Esophagus mucosa (tissue), 1 donor: ENCODE data around the gene HCAR1. TPM values are rescaled to one million over a fixed set of nuclear protein-coding genes. Genes with fewer than 3 reads are reported as not detected.
"Not testable (repeated sequence)": the region's sequence is repeated elsewhere in the genome, so short reads cannot be mapped to it uniquely, and the experiment has no call there.

Source experiments
- ATAC-seq: fragments of 200-7000 bp; cut with Tn5 transposase; one replicate; pipeline ENCODE4 v1.9.1; 2020
- total RNA-seq: library from RNA; stranded (reverse); gene quantifications from one replicate; pipeline ENCODE4 v1.2.4, GENCODE V29; 2023
- donor health status: DM: yes; HTN: yes; CAD: no.

The HCAR1 gene
- total RNA-seq = 0.08 TPM

GRCh38 chr12:122730215-122731014 is at the start of gene HCAR1:
Gene HCAR1, minus strand, starts transcription at chr12:122730844. Its CDS starts 505 bp downstream, at chr12:122730339.
- no peak for ATAC-seq

DNA sequence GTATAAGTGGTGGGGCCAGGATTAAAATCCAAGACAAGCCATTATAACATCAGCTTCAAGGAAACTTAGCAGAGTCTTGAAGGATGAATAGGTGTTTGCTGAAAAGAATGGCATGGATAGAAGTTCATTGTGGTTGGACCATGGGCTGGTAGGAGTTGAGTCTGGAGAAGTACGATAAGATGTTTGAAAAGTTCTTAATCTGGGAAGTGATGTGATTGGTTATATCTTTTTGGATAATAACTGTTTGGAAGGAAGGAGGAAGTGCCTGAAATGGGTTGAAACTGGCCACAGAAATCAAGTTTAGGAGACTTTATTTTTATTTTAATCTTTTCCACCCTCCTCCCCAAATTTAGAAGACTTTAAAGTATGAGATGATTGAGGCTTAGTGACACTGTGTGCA is 26.9 kb upstream of the HCAR1 start:
- no peak for ATAC-seq

- ATAC-seq = no peak
Measured at GRCh38 chr12:122754790-122755189, 24.1 kb upstream of the HCAR1 start.

DNA sequence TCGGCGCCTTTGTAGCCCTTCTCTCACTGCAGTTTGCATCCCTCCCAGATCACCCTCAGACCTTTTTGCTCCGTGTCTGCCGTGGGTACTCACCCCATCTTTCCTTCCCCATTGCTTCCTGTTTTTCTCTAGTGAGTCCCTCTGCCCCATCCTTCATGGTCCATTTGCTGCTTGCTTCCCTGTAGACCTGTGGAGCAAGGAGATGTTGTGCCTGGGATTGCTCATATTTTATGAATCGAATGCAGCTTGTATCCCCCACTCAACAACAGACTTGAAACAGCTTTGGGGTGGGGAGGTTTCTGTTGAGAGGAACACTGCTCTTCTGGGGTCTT is 22.6 kb upstream of the HCAR1 start:
- ATAC-seq = no peak

- peak; percentile 97 for ATAC-seq
Measured at GRCh38 chr12:122752464-122753318, 22.0 kb upstream of the HCAR1 start, which contains the start of gene DENR. Gene DENR, plus strand, starts transcription at chr12:122752824. Its CDS starts 878 bp downstream, at chr12:122753702.

- not testable (repeated sequence) for ATAC-seq
Measured at GRCh38 chr12:122750781-122751515, 20.3 kb upstream of the HCAR1 start.

GRCh38 chr12:122749569-122750332 is 19.1 kb upstream of the HCAR1 start:
- no peak for ATAC-seq

DNA sequence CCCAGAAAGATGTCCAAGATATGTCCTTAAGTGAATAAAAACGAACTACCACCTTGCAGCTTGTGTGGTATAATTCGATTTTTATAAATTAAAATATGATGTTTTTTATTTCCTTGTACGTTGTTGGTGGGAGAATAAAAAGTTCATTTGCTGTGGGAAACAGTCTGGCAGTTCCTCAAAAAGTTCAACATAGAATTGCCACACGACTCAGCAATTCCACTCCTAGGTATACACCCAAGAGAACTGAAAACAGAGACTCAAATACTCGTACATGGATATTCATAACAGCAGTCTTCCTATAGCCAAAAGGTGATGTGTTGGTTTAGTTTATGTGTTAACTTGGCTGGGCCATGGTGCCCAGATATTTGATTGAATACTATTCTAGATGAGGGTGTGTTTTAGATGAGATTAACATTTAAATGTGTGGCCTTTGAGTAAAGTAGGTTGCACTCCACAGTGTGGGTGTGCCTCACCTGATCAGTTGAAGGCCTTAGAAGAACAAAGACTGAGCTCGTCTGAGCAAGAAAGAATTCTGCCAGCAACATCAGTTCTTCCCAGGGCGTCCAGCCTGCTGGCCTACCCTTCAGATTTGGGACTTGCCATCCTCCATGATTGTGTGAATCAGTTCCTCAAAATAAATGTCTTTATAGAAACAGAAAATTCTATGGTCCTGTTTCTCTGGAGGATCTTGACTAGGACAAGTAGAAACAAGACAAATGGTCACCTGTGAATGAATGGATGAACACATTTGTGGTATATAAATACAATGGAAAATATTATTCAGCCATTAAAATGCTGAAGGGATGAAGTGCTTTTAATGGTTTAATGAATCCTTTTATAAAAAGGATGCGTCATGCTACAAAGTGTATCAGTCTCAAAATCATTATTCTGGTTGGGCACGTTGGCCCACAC is 16.8 kb upstream of the HCAR1 start:
- peak; percentile 43 for ATAC-seq

DNA sequence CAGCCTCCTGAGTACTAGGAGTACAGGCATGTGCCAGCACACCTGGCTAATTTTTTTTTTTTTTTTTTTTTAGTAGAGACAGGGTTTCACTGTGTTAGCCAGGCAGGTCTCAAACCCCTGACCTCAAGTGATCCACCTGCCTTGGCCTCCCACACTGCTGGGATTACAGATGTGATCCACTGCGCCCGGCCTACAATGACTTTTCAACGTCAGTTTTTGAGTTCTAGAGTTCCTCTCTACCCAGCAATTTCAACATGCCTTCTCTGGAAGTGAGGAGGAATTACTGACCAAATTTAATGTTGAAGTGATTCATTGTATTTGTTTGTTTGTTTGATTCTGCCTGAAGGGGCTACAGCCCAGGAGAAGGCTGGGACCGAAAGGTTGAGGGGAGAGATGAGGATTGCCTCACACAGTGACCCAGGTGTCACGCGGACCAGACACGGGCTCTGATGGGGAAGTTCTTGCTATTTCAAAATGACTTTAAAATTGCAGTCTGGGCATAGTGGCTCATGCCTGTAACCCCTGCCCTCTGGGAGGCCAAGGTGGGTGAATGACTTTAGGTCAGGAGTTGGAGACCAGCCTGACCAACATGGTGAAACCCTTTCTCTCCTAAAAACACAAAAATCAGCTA is 13.4 kb upstream of the HCAR1 start:
- ATAC-seq = no peak

DNA sequence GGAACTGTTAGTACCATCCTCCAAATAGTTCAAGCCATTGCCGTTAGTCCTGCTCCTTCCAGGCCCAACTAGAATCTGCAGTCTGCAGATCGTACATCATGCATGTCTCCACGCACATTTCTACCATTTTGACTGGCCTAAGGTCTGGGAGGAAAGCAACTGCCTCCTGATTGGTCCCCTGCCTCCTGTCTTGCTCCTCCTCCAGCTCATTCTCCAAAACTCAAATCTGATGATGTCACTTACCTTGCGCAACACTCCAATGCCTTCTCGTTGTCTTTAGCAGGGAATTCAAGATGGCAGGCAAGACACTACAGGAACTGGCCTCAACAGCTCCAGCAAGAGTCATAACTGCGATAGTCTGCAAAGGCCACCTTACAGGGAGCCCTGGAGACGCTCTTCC is 9.7 kb upstream of the HCAR1 start:
- peak; percentile 25 for ATAC-seq

DNA sequence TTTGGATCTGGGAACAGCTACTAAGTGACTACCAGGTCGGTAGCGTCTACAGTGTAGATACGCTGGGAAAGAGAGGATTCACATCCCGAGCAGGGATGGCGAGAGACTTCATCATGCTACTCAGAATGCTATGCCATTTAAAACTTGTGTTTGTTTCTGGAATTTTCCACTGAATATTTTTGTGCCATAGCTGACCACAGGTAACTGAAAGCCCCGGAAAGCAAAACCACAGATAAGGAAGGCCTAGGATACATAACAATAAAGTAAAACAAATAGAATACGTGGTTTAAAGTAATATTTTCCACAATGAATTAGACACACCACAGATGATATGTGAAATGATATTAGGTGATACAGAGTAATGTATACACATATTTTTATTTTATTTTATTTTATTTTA is 7.9 kb upstream of the HCAR1 start:
- no peak for ATAC-seq

DNA sequence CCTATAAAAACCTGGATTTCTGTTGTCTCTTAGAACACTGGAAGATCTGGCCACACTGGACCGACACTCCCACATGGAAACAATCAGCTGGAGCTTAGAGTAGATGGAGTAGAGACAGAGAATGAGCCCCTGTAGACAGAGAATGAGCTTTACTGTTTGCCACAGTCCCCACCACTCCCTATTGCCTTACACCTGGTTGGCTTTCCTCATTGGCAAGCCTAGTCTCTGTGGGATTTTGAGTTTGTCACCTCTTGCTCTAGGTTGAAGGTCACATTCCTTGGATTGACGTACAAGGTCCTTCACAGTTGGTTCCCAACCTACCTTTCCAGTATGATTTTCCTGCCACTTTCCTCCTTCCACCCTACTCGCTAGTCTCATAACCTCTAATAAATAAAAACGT is 2.0 kb upstream of the HCAR1 start:
- peak; percentile 29 for ATAC-seq

- peak; percentile 50 for ATAC-seq
Measured at GRCh38 chr12:122732170-122732569, 1.5 kb upstream of the HCAR1 start.

DNA sequence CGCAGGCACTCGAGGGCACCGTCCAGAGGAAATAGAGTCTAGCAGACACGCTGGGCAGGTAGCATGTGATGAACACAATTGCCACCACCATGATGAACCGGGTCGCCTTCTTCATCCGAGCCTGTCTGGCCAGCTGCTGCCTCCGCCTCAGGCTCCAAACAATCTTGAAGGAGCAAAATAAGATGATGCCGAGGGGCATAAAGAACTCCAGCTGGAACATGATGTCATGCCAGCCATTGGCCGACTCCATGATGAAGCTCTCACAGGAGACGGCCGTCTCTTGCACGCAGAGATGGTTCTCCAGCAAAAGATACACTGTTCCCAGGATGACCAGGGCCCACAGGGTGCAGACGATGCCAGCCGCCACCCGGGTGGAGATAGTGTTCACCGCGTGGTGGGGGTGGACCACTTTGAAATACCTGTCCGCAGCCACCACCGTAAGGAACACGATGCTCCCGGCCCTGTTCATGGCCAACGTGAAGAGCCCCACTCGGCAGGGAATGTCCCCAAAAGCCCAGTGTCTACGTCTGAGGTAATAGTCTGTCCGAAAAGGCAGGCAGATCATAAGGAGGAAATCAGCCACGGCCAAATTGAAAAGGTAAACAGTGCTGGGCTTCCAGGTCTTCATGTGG is 945 bp downstream of the HCAR1 start:
- ATAC-seq = no peak

DNA sequence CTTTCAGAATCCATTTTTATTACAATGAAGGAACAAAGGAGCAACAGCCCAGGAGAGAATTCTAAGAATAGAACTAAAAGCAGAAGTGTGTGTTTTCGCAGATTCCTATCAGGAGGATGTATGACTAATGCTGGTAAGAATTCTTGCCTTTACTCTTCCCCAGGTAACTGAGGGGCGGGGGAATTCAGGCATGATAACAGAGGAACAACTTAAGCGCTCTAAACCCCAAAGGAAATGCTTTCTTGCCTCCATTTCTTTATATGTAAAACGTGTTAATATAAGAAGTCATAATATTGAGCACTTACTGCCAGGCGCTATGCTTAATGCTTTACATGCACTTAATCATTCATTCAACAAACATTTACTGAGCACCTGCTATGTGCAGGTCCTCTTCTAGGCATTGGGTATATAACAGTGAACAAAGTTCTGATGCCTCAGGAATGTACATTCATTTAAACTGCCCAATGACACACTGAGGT is 4.5 kb downstream of the HCAR1 start:
- ATAC-seq = no peak

GRCh38 chr12:122725452-122726079 is 5.1 kb downstream of the HCAR1 start:
- ATAC-seq = no peak

DNA sequence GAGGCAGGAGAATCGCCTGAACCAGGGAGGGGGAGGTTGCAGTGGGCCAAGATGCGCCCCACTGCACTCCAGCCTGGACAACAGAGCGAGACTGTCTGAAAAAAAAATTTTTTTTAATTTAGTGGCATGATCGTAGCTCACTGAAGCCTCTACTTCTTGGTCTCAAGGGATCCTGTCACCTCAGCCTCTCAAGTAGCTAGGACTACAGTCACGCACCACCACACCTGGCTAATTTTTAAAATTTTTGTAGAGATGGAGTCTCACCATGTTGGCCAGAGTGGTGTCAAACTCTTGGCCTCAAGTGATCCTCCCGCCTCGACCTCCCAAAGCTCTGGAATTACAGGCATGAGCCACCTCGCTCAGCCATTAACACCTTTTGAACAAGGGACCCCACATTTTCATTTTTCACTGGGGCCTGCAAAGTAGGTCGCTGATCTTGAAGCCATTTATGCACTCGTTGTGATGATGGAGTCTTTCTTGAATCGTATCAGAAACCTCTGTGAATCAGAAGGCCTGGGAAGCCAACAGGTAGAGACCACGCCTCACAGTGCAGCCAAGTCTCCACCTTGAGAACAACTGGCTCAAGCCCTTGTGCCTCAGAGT is 5.9 kb downstream of the HCAR1 start:
- ATAC-seq = no peak

- ATAC-seq = no peak
Measured at GRCh38 chr12:122722387-122722786, 8.3 kb downstream of the HCAR1 start.

DNA sequence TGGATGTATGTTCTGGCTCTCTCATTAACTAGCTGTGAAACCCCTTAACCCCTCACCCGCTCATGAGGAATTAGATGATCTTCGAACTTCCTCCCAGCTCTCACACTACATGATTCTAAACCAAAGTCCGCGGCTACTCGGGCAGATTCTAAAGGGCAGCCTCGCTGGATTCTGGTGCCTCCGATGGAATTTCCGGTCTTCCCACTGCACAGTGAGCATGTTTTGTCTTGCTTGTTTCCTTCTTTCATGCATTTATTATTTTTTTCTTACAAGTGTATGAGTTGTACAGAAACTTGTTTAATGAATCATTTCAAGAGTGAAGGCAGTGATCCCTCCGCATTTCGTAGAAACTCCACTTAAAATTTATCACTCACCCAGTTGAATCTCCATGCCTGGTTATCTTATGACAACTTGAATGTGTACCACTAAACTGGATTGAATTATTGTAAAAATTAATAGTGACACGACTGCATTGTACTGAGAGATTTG is 9.5 kb downstream of the HCAR1 start:
- peak; percentile 83 for ATAC-seq
